HFFc6 (cell line): ENCODE results near the gene CD276. TPM values are rescaled to one million over a fixed set of nuclear protein-coding genes. Genes with fewer than 3 reads are reported as not detected.

Experiments used
- DNase-seq: peaks from one replicate; pipeline ENCODE4 v3.0.0-alpha.2; 2018
- H3K27ac Mint-ChIP-seq: 2 replicates; pipeline ENCODE4 v1.8.0; 2020; ENCODE audit warnings: mild to moderate bottlenecking, mixed read lengths
- H3K27me3 Mint-ChIP-seq: 2 replicates; pipeline ENCODE4 v1.8.0; 2021; ENCODE audit warnings: mild to moderate bottlenecking, moderate library complexity, mixed read lengths; ENCODE audit not compliant: insufficient read depth
- H3K36me3 Mint-ChIP-seq: 2 replicates; pipeline ENCODE4 v1.8.0; 2021; ENCODE audit warnings: low read depth, mixed read lengths
- H3K4me1 Mint-ChIP-seq: 2 replicates; pipeline ENCODE4 v1.8.0; 2020; ENCODE audit warnings: low read depth, mixed read lengths
- H3K4me3 Mint-ChIP-seq: 2 replicates; pipeline ENCODE4 v1.8.0; 2020; ENCODE audit warnings: mild to moderate bottlenecking, moderate library complexity, mixed read lengths
- H3K9me3 Mint-ChIP-seq: 2 replicates; pipeline ENCODE4 v1.8.0; 2020; ENCODE audit warnings: mild to moderate bottlenecking, mixed read lengths
- total RNA-seq, 6 experiments: library from RNA; stranded (reverse); fragmentation: NEBNext Ultra II Directional; extraction: Animal tissue kit (Norgen Biotek cat#: 25700); gene quantifications; 2 replicates in 1 of 6; 3 replicates in 5 of 6; pipeline ENCODE4 v1.2.3, GENCODE V29; 2021
- TF ChIP-seq, protein P1 (sequence below): fragments of 200-600 bp; sonication (generic); IDR thresholded peaks from 2 replicates; pipeline ENCODE4 v1.5.0; 2021; ENCODE audit warnings: antibody characterized with exemption, mild to moderate bottlenecking

Gene CD276
- total RNA-seq, 6 experiments from 2014 or later, result 86.5 to 121 (median 105) TPM

DNA sequence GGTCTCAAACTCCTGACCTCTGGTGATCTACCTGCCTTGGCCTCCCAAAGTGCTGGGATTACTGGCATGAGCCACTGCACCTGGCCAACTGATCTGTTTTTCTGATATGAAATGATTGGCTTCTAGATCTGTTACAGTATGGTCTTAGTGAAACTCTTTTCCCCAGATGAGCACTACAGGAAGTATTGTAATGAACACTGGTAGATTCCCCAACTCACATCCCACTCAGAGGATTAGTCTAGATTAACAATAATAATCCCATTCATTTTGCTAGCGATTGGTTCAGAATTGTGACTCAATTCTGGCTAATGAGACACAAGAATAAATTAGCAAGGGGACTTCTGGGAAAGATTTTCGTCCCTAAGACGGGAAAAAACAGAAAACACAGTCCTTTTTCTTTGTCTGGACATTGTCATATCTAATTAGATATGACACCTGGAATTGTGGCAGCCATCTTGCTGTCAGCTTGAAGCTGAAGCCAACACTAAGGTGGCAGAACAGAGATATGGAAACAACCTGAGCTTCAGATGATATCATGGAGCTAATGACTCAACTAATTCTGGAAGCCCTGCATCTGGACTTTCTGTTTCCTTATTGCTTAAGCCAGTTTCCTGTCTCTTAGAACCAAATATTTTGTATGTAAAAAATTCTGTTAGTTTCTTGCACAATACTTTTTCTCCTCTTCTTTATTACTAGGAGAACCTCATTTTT lies 33.6 kb upstream of the CD276 start:
- peak; percentile 41 for DNase-seq
- no peak overlapping the region for H3K4me3 Mint-ChIP-seq
- no peaks in the 10 kb centered on the region for H3K9me3 Mint-ChIP-seq
- TF ChIP-seq, protein P1, sequence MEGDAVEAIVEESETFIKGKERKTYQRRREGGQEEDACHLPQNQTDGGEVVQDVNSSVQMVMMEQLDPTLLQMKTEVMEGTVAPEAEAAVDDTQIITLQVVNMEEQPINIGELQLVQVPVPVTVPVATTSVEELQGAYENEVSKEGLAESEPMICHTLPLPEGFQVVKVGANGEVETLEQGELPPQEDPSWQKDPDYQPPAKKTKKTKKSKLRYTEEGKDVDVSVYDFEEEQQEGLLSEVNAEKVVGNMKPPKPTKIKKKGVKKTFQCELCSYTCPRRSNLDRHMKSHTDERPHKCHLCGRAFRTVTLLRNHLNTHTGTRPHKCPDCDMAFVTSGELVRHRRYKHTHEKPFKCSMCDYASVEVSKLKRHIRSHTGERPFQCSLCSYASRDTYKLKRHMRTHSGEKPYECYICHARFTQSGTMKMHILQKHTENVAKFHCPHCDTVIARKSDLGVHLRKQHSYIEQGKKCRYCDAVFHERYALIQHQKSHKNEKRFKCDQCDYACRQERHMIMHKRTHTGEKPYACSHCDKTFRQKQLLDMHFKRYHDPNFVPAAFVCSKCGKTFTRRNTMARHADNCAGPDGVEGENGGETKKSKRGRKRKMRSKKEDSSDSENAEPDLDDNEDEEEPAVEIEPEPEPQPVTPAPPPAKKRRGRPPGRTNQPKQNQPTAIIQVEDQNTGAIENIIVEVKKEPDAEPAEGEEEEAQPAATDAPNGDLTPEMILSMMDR, result no peak
- H3K4me1 Mint-ChIP-seq, result peaks cover 36% of the 10 kb centered on the region
- H3K27ac Mint-ChIP-seq, result no peak overlapping the region
- peaks cover 13% of the 10 kb centered on the region for H3K27me3 Mint-ChIP-seq
- no peaks in the 10 kb centered on the region for H3K36me3 Mint-ChIP-seq

DNA sequence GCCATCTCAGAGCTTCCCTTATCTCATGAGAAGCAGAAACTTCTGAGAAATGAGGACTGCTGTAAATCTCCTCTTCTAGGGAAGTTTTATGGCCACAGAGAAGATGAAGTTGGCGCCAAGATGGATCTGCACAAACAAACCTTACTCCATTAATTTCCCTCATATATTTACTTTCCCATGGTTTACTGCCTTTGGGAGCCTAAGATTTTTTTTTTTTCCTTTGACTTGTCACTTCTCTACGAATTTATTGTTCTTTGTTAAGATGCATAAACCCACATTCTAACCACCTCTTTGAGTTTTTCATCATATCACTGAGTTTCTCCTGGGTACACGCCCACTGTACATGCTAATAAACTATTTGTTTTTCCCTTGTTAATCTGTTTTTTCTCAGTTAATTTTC lies 29.5 kb upstream of the CD276 start:
- no peak overlapping the region for H3K4me3 Mint-ChIP-seq
- H3K9me3 Mint-ChIP-seq, result no peaks in the 10 kb centered on the region
- no peak for DNase-seq
- no peak overlapping the region for H3K27ac Mint-ChIP-seq
- TF ChIP-seq, protein P1, result no peak
- H3K4me1 Mint-ChIP-seq, result peaks cover 16% of the 10 kb centered on the region
- H3K27me3 Mint-ChIP-seq, result peaks cover 23% of the 10 kb centered on the region
- H3K36me3 Mint-ChIP-seq, result no peaks in the 10 kb centered on the region

DNA sequence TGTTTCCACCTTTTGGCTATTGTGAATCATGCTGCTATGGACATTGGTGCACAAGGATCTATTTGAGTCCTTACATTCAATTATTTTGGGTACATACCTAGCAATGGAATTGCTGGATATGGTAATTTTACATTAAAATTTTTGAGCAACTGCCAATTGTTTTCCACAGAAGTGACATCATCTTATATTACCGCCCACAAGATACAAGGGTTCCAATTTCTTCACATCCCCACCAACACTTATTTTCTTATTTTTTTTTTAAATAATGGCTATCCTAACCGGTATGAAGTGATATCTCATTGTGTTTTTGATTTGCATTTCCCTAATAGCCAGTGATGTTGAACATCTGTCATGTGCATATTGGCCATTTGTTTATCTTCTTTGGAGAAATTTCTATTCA lies 28.5 kb upstream of the CD276 start:
- Mint-ChIP-seq H3K36me3 (no peaks in the 10 kb centered on the region), H3K27ac (no peak overlapping the region), H3K4me1 (peaks cover 5% of the 10 kb centered on the region), H3K9me3 (no peaks in the 10 kb centered on the region), H3K27me3 (peaks cover 24% of the 10 kb centered on the region), H3K4me3 (no peak overlapping the region)
- TF ChIP-seq, protein P1, result no peak
- no peak for DNase-seq

DNA sequence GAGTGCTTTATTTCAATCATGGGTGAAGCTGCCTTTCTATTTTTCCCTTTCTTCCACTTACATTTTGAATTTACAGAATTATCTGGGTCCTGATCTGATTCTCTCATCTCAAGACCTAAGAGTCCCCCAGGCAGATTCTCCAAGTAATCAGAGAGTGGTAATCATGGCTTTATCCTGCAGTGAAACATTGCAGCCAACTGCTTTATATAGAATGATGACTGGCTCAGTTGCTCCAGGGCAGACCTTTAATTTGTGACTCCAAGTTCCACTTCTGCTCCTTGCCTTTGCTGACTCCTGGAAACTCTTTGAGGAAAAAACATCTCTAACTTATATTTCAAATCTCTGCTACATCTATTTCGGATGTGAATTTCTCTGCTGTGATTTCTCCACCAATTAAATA lies 25.5 kb upstream of the CD276 start:
- no peak overlapping the region for H3K27ac Mint-ChIP-seq
- DNase-seq, result no peak
- no peaks in the 10 kb centered on the region for H3K36me3 Mint-ChIP-seq
- H3K4me3 Mint-ChIP-seq, result no peak overlapping the region
- H3K27me3 Mint-ChIP-seq, result peaks cover 28% of the 10 kb centered on the region
- TF ChIP-seq, protein P1, result no peak
- H3K4me1 Mint-ChIP-seq, result no peaks in the 10 kb centered on the region
- no peaks in the 10 kb centered on the region for H3K9me3 Mint-ChIP-seq

DNA sequence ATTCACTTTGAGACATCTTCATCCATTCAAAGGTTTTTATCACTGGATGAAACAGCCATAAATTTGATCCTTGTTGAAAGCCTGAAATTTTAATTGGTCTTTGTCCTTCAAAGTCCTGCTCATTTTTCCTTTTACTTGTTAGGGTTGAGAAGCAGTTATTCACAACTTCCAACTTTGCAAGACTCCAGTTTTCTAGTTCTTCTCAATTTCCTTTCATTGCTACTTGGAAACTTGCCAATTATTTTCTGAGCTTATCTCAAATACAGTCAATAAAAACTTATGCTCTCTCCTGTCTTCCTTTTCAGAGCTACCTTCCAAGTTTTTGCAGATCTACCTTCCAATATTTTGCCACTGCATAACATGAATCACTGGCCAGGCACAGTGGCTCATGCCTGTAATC lies 23.7 kb upstream of the CD276 start:
- Mint-ChIP-seq H3K4me1 (no peaks in the 10 kb centered on the region), H3K36me3 (no peaks in the 10 kb centered on the region), H3K9me3 (no peaks in the 10 kb centered on the region), H3K4me3 (no peak overlapping the region), H3K27me3 (peaks cover 24% of the 10 kb centered on the region), H3K27ac (no peak overlapping the region)
- DNase-seq, result no peak
- TF ChIP-seq, protein P1, result no peak
